ENCODE data around the gene ZSWIM1. TPM values are rescaled to one million over a fixed set of nuclear protein-coding genes. Genes with fewer than 3 reads are reported as not detected.

Gene ZSWIM1
- polyA plus RNA-seq, 1 donor (not counting 4 experiments of a cell fraction or from before 2014, with no cell fraction given), result 4.4 TPM

DNA sequence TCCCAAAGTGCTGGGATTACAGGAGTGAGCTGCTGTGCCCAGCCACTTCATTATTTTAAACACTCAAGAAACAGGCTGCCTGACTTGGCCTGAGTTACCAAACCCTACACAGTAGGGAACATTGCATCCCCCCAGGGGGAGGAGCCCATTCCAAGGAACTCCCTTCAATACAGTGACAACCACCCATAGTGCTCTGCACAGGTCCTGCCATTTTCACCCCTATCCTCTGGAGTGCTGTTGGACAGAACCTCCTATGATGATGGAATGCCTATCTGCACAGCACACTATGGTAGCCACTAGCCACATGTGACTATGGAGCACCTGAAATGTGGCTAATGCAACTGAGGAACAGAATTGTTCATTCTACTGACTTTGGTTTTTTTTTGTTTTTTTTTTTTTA is 35.6 kb upstream of the ZSWIM1 start:
- Histone ChIP-seq H3K27me3 (ENCODE audit: control insufficient read depth, extremely low read depth, insufficient read depth, low read length) (no peaks in the 10 kb centered on the region), H3K79me2 (ENCODE audit: control insufficient read depth, insufficient read depth, low read length) (no peaks in the 10 kb centered on the region), H3K9me1 (ENCODE audit: control insufficient read depth, extremely low read depth, insufficient read depth, low read length) (no peaks in the 10 kb centered on the region), H3K4me3 (ENCODE audit: control insufficient read depth in 2 of 3, extremely low read depth in 1 of 3, insufficient read depth in 2 of 3, low read depth in 1 of 3, low read length in 3 of 3) (no peak overlapping the region), H3K27ac (ENCODE audit: control insufficient read depth, insufficient read depth, low read length) (no peak overlapping the region), H3K9me3 (ENCODE audit: control insufficient read depth, low read depth, low read length) (no peaks in the 10 kb centered on the region), H2AFZ (ENCODE audit: control insufficient read depth, low read length) (no peak overlapping the region), H3K9ac (ENCODE audit: control insufficient read depth, extremely low read depth, insufficient read depth, low read length) (no peak overlapping the region), H3K4me1 (ENCODE audit: control insufficient read depth, extremely low read depth, insufficient read depth, low read length) (no peaks in the 10 kb centered on the region), H3K36me3 (ENCODE audit: control insufficient read depth in 2 of 2, extremely low read depth in 1 of 2, insufficient read depth in 2 of 2, low read length in 2 of 2) (peaks cover 17 to 24% of the 10 kb centered on the region in 2 experiments), H4K20me1 (ENCODE audit: control insufficient read depth, extremely low read depth, insufficient read depth, low read length) (no peaks in the 10 kb centered on the region), H3K4me2 (ENCODE audit: control insufficient read depth, extremely low read depth, insufficient read depth, low read depth, low read length) (no peak overlapping the region)
- DNase-seq (ENCODE audit: low read depth, low spot score) (no peak), FAIRE-seq (no peak)
- dilution Hi-C loops (cut with MboI; ENCODE audit: extremely low pct_ligation_motif_present, low sequenced_read_pairs), result no loop called here
- TF ChIP-seq, protein P1, sequence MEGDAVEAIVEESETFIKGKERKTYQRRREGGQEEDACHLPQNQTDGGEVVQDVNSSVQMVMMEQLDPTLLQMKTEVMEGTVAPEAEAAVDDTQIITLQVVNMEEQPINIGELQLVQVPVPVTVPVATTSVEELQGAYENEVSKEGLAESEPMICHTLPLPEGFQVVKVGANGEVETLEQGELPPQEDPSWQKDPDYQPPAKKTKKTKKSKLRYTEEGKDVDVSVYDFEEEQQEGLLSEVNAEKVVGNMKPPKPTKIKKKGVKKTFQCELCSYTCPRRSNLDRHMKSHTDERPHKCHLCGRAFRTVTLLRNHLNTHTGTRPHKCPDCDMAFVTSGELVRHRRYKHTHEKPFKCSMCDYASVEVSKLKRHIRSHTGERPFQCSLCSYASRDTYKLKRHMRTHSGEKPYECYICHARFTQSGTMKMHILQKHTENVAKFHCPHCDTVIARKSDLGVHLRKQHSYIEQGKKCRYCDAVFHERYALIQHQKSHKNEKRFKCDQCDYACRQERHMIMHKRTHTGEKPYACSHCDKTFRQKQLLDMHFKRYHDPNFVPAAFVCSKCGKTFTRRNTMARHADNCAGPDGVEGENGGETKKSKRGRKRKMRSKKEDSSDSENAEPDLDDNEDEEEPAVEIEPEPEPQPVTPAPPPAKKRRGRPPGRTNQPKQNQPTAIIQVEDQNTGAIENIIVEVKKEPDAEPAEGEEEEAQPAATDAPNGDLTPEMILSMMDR (optimal IDR thresholded peaks at IDR 0.05 in 1 of 3, IDR thresholded peaks at IDR 0.05 in 1 of 3, conservative IDR thresholded peaks at IDR 0.05 in 1 of 3; ENCODE audit: extremely low read depth in 1 of 3, insufficient read depth in 2 of 3, low read length in 3 of 3), result no peak
- TF ChIP-seq EZH2 (IDR thresholded peaks at IDR 0.05; ENCODE audit: low read length), result no peak

DNA sequence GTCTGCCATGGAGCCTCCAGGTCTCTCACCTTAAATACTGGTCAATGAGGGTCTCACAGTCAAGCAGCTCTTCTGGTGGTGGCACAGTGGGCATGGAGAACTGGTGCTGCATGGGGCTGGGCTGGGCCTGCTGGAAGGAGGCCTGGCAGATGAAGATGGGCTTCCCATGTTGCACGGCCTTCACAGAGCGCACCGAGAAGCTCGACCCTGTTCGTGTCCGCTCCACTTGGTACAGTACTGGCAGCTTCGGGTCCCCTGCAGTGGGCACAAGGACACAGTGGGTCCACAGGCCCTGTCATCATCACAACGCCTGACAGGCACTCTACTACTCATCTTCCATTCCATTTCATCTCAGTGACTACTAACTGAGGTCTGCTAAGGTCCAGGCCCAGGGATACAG is 32.6 kb upstream of the ZSWIM1 start:
- TF ChIP-seq, protein P1 (optimal IDR thresholded peaks at IDR 0.05 in 1 of 3, IDR thresholded peaks at IDR 0.05 in 1 of 3, conservative IDR thresholded peaks at IDR 0.05 in 1 of 3; ENCODE audit: extremely low read depth in 1 of 3, insufficient read depth in 2 of 3, low read length in 3 of 3), result no peak
- no peak for TF ChIP-seq EZH2 (IDR thresholded peaks at IDR 0.05; ENCODE audit: low read length)
- peaks cover 12% of the 10 kb centered on the region in 2 experiments for H3K36me3 ChIP-seq (ENCODE audit: control insufficient read depth in 2 of 2, extremely low read depth in 1 of 2, insufficient read depth in 2 of 2, low read length in 2 of 2)
- FAIRE-seq, result no peak

More for the DNA sequence above, 32.6 kb upstream of the ZSWIM1 start:
- no peaks in the 10 kb centered on the region for H3K27me3 ChIP-seq (ENCODE audit: control insufficient read depth, extremely low read depth, insufficient read depth, low read length)
- H3K27ac ChIP-seq (ENCODE audit: control insufficient read depth, insufficient read depth, low read length), result no peak overlapping the region
- no peak overlapping the region for H3K4me2 ChIP-seq (ENCODE audit: control insufficient read depth, extremely low read depth, insufficient read depth, low read depth, low read length)
- no peaks in the 10 kb centered on the region for H3K4me1 ChIP-seq (ENCODE audit: control insufficient read depth, extremely low read depth, insufficient read depth, low read length)
- no peaks in the 10 kb centered on the region for H3K79me2 ChIP-seq (ENCODE audit: control insufficient read depth, insufficient read depth, low read length)
- dilution Hi-C loops (cut with MboI; ENCODE audit: extremely low pct_ligation_motif_present, low sequenced_read_pairs), result no loop called here
- no peaks in the 10 kb centered on the region for H3K9me3 ChIP-seq (ENCODE audit: control insufficient read depth, low read depth, low read length)
- H2AFZ ChIP-seq (ENCODE audit: control insufficient read depth, low read length), result no peak overlapping the region
- no peak overlapping the region for H3K9ac ChIP-seq (ENCODE audit: control insufficient read depth, extremely low read depth, insufficient read depth, low read length)
- H3K9me1 ChIP-seq (ENCODE audit: control insufficient read depth, extremely low read depth, insufficient read depth, low read length), result no peaks in the 10 kb centered on the region
- H4K20me1 ChIP-seq (ENCODE audit: control insufficient read depth, extremely low read depth, insufficient read depth, low read length), result no peaks in the 10 kb centered on the region
- no peak overlapping the region for H3K4me3 ChIP-seq (ENCODE audit: control insufficient read depth in 2 of 3, extremely low read depth in 1 of 3, insufficient read depth in 2 of 3, low read depth in 1 of 3, low read length in 3 of 3)
- DNase-seq (ENCODE audit: low read depth, low spot score), result no peak
